ENCODE data around the gene SETD4. TPM values are rescaled to one million over a fixed set of nuclear protein-coding genes. Genes with fewer than 3 reads are reported as not detected.

The SETD4 gene
- total and polyA plus RNA-seq, 2 of the 13 experiments (the other 11 are each of a cell fraction or from before 2014, with no cell fraction given): 7.1 to 14.4 TPM

DNA sequence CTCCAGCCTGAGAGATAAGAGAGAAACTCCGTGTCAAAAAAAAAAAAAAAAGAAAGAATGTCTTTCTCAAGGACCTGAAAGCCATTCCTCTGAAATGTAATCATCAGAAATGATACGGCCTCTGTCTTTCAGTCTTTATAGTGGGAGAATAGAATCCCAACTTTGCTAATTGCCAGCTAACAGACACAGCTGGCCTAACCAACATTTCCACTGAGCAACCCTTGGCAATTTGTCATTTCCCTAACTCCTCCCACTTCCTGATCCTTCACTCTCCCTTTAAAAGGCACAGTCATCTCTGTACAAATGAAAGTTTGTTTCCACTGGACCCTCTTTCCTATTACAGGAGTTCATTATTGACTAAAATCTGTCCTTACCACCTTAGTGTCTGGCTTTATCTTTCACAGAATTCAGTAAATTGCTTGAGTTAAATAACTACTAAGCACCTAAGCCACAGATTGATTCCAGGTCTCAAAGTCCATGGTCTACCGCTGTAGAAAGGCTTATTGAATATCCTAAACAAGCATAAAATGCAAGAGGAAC is 5.2 kb upstream of the SETD4 start (continued):
- TF ChIP-seq, protein P1, sequence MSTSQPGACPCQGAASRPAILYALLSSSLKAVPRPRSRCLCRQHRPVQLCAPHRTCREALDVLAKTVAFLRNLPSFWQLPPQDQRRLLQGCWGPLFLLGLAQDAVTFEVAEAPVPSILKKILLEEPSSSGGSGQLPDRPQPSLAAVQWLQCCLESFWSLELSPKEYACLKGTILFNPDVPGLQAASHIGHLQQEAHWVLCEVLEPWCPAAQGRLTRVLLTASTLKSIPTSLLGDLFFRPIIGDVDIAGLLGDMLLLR (CRISPR knock-in tag; IDR thresholded peaks at IDR 0.05): no peak
- 0 out of 2 replicates have a peak, but pooled peaks have one; percentile 8 for TF ChIP-seq HDAC2 (CRISPR knock-in tag; IDR thresholded peaks at IDR 0.05)
- TF ChIP-seq SAP130 (CRISPR knock-in tag; IDR thresholded peaks at IDR 0.05; ENCODE audit: low read depth): peak; percentile 31; the same call in 1 of the 2 replicates
- TF ChIP-seq, protein P2, sequence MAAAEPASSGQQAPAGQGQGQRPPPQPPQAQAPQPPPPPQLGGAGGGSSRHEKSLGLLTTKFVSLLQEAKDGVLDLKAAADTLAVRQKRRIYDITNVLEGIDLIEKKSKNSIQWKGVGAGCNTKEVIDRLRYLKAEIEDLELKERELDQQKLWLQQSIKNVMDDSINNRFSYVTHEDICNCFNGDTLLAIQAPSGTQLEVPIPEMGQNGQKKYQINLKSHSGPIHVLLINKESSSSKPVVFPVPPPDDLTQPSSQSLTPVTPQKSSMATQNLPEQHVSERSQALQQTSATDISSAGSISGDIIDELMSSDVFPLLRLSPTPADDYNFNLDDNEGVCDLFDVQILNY (CRISPR knock-in tag; conservative IDR thresholded peaks at IDR 0.05): no peak
- TF ChIP-seq SAFB2 (CRISPR knock-in tag; IDR thresholded peaks at IDR 0.05; ENCODE audit: borderline replicate concordance, low read depth): no peak
- TF ChIP-seq, protein P3, sequence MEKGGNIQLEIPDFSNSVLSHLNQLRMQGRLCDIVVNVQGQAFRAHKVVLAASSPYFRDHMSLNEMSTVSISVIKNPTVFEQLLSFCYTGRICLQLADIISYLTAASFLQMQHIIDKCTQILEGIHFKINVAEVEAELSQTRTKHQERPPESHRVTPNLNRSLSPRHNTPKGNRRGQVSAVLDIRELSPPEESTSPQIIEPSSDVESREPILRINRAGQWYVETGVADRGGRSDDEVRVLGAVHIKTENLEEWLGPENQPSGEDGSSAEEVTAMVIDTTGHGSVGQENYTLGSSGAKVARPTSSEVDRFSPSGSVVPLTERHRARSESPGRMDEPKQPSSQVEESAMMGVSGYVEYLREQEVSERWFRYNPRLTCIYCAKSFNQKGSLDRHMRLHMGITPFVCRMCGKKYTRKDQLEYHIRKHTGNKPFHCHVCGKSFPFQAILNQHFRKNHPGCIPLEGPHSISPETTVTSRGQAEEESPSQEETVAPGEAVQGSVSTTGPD (CRISPR knock-in tag; IDR thresholded peaks at IDR 0.05): no peak
- no peak for TF ChIP-seq ZHX1 (CRISPR knock-in tag; IDR thresholded peaks at IDR 0.05; ENCODE audit: low read depth)
- TF ChIP-seq EEA1 (CRISPR knock-in tag; IDR thresholded peaks at IDR 0.05; ENCODE audit: borderline replicate concordance): no peak
- TF ChIP-seq ZNF296 (CRISPR knock-in tag; conservative IDR thresholded peaks at IDR 0.05): no peak
- peak; percentile 94 for TF ChIP-seq GFI1 (CRISPR knock-in tag; IDR thresholded peaks at IDR 0.05; ENCODE audit: borderline replicate concordance)
- TF ChIP-seq ZNF33A (CRISPR knock-in tag; IDR thresholded peaks at IDR 0.05; ENCODE audit: borderline replicate concordance): no peak
- no peak for TF ChIP-seq ZNF18 (CRISPR knock-in tag; IDR thresholded peaks at IDR 0.05; ENCODE audit: insufficient replicate concordance)
- peak; percentile 61; the same call in 1 of the 2 replicates for TF ChIP-seq RCOR2 (CRISPR knock-in tag; IDR thresholded peaks at IDR 0.05)
- TF ChIP-seq, protein P4, sequence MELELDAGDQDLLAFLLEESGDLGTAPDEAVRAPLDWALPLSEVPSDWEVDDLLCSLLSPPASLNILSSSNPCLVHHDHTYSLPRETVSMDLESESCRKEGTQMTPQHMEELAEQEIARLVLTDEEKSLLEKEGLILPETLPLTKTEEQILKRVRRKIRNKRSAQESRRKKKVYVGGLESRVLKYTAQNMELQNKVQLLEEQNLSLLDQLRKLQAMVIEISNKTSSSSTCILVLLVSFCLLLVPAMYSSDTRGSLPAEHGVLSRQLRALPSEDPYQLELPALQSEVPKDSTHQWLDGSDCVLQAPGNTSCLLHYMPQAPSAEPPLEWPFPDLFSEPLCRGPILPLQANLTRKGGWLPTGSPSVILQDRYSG (CRISPR knock-in tag; IDR thresholded peaks at IDR 0.05): no peak
- 0 out of 2 replicates have a peak, but pooled peaks have one; percentile 18 for TF ChIP-seq MAFF (IDR thresholded peaks at IDR 0.05; ENCODE audit: low read depth, low read length)
- TF ChIP-seq EZH2 (conservative IDR thresholded peaks at IDR 0.05; ENCODE audit: low read depth, low read length): no peak
- no peak for TF ChIP-seq ZNF362 (CRISPR knock-in tag; IDR thresholded peaks at IDR 0.05; ENCODE audit: borderline replicate concordance)
- TF ChIP-seq, protein P5, sequence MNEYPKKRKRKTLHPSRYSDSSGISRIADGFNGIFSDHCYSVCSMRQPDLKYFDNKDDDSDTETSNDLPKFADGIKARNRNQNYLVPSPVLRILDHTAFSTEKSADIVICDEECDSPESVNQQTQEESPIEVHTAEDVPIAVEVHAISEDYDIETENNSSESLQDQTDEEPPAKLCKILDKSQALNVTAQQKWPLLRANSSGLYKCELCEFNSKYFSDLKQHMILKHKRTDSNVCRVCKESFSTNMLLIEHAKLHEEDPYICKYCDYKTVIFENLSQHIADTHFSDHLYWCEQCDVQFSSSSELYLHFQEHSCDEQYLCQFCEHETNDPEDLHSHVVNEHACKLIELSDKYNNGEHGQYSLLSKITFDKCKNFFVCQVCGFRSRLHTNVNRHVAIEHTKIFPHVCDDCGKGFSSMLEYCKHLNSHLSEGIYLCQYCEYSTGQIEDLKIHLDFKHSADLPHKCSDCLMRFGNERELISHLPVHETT (CRISPR knock-in tag; conservative IDR thresholded peaks at IDR 0.05): no peak

Measured in HepG2 (cell line).